Measurements from ENCODE around the gene ITSN1.

Gene ITSN1

DNA sequence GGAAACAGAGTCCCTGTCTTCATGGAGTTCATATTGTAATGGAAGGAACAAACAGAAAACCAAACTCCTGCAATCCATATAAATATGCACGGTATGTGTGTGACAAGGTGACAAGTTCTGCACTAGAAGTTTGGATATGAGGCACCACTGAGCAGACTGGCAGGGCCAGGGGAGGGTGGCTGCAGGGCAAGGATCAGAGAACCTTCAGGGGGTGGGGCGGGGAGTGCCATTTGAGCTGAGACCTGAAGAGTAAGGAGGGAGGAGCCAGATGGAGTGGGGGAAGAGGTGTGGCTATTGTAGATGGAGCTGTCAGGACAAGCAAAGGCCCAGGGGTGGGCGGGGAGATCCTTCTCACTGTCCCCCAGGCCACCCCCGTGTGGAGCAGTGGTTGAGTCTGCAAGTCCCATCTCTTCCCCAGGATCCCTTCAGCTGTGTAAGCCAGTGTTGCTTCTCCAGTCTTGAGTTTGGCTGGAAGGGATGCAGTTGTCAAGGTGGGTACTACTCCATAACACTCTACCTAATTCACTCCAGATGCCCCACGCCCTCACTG is 196.9 kb downstream of the ITSN1 start:
- no peak for DNase-seq (ENCODE audit: low spot score)

- peak; percentile 70 for DNase-seq (ENCODE audit: low spot score)
Observed at GRCh38 chr21:33839806-33840205, 197.5 kb downstream of the ITSN1 start.

DNA sequence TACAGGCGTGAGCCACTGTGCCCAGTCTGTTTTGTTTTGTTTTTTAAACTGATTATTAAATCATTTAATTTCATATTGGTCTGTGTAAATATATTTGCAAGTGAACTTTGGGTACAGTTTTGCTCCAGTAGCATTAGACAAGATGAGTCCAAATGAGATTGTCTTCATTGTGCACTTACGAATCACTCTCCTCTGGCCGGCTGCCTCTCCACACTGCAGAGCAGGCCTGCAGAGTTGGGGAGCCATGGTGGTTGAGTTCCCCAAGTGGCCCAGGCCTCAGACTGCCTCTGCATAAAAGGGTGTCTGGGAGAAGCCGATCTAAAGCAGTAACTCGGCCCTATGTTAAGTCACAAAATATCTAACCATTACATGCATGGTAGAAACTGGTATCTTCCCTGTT is 198.5 kb downstream of the ITSN1 start:
- DNase-seq (ENCODE audit: low spot score), result no peak

- no peak for DNase-seq (ENCODE audit: low spot score)
Observed at GRCh38 chr21:33841561-33841960, 199.3 kb downstream of the ITSN1 start.

- no peak for DNase-seq (ENCODE audit: low spot score)
Observed at GRCh38 chr21:33843216-33843615, 200.9 kb downstream of the ITSN1 start.

- DNase-seq (ENCODE audit: low spot score), result no peak
Observed at GRCh38 chr21:33844104-33844889, 202.0 kb downstream of the ITSN1 start.

DNA sequence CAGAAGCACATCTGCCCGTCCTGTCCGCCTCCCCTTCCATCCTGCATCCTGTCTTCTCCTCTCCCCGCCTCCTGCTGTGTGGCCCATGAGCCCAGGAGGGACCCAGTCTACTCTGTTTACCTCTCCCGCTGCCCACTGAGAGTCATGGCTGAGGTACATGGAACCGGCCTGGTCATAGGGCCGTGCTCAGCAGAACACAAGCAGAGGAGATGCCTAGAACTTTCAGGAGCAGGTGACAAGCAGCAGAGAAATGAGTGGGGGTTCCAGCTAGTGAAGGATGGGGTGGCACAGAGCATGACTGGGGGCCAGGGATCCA is 202.5 kb downstream of the ITSN1 start:
- no peak for DNase-seq (ENCODE audit: low spot score)

DNA sequence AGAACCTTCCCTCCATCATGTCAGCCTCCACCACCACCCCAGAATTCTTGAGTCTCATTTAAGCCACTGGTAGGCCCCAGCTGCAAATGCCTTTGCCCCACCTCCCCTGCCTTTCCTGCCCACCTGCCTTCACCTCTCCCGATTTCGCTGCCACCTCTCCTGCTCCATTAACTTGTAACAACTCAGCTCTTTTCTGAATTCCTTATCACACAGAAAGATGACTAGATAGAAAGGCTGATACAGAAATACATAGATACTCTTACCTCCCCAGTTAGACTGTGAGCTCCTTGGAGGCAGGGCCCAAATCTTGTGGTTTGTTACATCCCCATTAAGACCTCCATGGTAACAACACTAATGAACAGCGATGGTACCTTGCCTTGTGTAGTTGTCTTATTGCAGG is 203.8 kb downstream of the ITSN1 start:
- DNase-seq (ENCODE audit: low spot score), result no peak

DNA sequence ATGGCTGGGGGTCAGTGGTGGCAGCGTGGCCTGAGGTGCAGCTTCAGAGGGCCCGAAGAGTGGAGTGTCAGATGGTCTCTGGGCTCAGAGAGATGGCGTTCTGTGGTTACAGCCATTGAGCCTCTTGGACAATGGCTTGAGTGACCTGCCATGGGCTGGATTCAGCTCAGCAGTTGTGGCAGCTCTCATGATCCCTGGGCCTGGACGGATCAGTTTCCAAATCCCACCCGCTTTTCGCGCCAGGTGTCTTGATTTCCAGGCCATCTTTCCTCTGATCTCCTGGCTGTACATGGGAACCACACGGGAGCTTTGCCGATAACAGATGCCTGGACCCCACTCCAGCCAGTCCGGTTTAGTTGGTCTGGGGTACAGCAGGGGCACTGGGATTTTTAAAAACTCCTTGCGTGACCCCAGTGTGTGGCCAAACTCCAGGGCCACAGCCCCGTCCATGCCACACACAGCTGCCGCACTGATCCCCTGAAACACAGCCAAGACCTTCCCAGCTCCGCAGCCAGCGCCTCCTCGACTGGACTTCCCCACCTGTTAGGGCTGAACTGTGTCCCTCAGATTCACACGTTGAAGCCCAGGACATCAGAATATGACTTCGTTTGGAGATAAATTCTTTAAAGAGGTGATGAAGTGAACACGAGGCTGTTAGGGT is 205.4 kb downstream of the ITSN1 start:
- DNase-seq (ENCODE audit: low spot score), result no peak

- DNase-seq (ENCODE audit: low spot score), result peak; percentile 84
Observed at GRCh38 chr21:33848249-33848953, 206.1 kb downstream of the ITSN1 start.

GRCh38 chr21:33849834-33850233 is 207.5 kb downstream of the ITSN1 start:
- peak; percentile 68 for DNase-seq (ENCODE audit: low spot score)

DNA sequence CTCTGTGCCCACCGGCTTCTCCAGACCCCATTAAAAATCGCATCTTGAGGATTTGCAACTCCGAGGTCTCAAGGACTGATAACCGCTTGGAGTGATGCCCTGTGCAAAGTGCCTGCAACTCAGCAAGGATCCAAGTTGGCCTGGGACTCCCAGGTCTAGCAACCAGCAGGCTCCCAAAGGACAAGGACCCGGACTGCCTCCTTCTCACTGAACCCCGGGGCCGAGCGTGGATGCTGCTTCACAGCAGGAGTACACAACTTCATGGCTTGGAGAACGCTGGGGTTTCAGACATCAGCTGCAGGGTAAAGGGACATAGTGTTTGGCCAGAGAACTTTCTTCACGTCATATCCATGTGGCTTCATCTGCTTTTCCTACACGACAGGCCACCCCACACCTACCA is 208.1 kb downstream of the ITSN1 start:
- DNase-seq (ENCODE audit: low spot score), result no peak

DNA sequence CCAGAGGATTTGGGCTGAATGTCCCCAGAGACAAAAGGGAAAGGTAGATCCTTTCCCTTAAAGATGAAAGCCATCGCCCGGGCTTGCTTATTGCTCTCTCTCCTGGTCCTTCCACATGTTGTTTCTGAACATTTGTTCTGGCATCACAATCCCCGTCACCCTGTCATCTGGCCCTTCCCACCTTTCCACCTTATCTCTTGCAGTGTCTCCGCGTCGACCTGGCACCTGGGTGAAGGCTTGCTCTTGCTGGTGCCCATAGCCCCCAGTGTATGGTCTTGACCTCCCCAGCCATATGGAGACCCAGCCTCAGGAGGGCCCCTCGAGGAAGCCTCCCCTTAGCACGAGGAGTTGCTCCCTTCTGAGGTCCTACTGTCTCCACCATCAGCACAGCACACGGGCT is 208.7 kb downstream of the ITSN1 start:
- no peak for DNase-seq (ENCODE audit: low spot score)

DNA sequence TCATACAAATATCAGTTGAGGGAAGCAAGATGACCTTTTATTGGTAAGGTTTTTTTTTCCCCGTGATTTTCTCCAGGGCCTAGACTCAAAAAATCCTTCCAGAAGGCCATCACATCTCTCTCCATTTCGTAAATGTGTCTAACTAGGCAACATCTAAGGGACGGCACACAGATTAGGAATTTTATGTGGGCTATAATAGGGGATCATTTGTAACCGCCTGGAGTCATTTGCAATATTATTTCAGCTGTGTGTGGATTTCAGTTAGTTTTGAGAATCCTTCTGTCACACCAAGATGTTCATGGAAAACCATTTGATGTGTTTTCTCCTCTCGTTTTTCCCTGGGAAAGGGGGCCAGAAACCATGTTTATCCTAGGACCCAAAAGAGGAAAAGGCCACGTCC is 210.2 kb downstream of the ITSN1 start:
- DNase-seq (ENCODE audit: low spot score), result no peak

GRCh38 chr21:33854604-33855003 is 212.3 kb downstream of the ITSN1 start:
- DNase-seq (ENCODE audit: low spot score), result peak; percentile 36

GRCh38 chr21:33855190-33855589 is 212.9 kb downstream of the ITSN1 start:
- DNase-seq (ENCODE audit: low spot score), result no peak

GRCh38 chr21:33856893-33857527 is 214.7 kb downstream of the ITSN1 start:
- DNase-seq (ENCODE audit: low spot score), result no peak

GRCh38 chr21:33857846-33858666 is 215.8 kb downstream of the ITSN1 start:
- DNase-seq (ENCODE audit: low spot score), result no peak

- no peak for DNase-seq (ENCODE audit: low spot score)
Observed at GRCh38 chr21:33858667-33859372, 216.5 kb downstream of the ITSN1 start.

GRCh38 chr21:33859373-33860102 is 217.2 kb downstream of the ITSN1 start:
- no peak for DNase-seq (ENCODE audit: low spot score)

Data from kidney tubule cell (primary cell).